Measurements from ENCODE around the gene VPS33B.

DNA sequence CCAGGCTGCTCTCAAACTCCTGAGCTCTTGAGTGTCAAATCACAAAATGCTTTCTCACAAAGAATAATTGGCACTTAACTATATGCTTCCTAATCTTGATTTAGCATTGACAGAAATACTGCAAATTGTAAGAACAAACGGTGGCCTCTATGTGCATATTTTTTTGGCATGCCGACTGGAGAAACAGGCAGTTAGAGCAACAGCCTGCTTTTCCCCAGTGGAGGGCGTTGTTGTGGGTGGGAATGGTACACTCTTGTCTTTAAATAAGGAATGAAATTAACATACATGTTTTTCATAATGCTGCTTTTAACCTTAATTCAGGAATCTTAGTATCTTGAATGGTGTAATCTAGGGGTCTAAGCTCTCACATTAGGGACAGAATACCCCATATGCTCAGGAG is 46.6 kb upstream of the VPS33B start:
- TF ChIP-seq TAF1 (IDR thresholded peaks at IDR 0.05; ENCODE audit: borderline replicate concordance, insufficient read depth, low read length) (no peak), POLR2AphosphoS5 (IDR thresholded peaks at IDR 0.05; ENCODE audit: low read depth, low read length) (no peak)
